ENCODE data around the gene KIF13A.
A peak's percentile ranks its signal among the peaks of the same experiment; 100 is the strongest.
"Not testable (repeated sequence)": the region's sequence is repeated elsewhere in the genome, so short reads cannot be mapped to it uniquely, and the experiment has no call there.

The KIF13A gene

GRCh38 chr6:17870300-17871188 is 116.9 kb downstream of the KIF13A start:
- no peak for DNase-seq (ENCODE audit: low spot score)

GRCh38 chr6:17869753-17870050 is 117.7 kb downstream of the KIF13A start:
- DNase-seq (ENCODE audit: low spot score) = no peak

DNA sequence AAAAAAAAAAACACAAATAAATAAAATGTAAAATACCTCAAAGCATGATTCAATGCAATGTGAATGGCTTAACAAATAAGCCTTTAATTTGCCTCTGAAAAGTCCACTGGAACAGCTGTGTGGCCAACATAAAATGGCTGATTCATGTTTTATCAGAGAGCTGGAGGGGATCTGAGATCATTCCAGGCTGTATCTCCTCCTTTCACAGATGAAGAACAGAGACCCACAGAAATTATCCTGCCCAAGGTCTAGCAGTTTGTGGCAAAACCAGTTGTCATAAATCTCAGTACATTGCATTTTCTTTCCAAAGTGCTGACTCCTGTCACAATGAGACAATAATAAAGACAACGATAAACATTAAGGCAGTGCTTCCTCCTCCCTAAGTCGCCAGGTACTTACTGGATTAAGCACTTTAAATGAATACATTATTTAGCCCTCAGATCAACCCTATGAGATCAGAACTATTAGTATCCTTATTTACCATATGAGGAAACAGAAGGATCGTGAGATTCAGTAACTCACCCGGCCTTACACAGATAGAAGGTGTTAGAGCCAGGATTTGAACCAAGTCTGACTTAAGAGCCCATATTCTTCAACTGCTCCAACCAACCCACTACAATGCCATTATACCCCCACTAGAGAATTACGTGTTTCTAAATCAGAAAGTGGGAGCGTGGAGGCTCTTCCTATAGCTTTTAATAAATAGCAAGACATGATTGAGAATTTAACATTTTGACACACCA is 118.3 kb downstream of the KIF13A start:
- DNase-seq (ENCODE audit: low spot score) = no peak

- peak; percentile 41 for DNase-seq (ENCODE audit: low spot score)
Observed at GRCh38 chr6:17867880-17868279, 119.6 kb downstream of the KIF13A start.

DNA sequence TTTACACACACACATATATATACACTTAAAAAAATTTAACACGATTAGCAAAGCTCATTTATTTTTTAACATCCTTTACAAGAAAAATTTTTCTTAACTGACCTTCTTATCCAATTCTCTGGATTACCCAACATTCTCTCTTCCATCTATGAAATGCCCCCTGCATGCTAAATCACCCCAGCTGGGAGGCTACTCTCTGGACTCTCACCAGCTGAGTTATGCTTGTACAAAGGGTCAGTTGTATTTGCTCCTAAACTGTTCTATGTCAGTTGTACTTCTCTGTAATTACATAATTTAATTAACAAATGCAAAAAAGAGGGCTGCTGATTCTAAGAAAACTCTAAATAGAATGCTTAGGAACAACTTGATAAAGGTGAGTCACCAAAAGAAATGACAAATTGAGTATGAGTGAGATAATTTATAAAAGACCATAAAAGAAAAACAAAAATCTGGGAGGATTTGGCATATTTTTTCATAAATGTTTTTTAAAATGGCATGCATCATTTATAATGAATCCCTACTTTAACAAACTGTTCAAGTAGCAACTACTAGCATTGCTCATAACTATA is 120.5 kb downstream of the KIF13A start:
- DNase-seq (ENCODE audit: low spot score) = no peak

DNA sequence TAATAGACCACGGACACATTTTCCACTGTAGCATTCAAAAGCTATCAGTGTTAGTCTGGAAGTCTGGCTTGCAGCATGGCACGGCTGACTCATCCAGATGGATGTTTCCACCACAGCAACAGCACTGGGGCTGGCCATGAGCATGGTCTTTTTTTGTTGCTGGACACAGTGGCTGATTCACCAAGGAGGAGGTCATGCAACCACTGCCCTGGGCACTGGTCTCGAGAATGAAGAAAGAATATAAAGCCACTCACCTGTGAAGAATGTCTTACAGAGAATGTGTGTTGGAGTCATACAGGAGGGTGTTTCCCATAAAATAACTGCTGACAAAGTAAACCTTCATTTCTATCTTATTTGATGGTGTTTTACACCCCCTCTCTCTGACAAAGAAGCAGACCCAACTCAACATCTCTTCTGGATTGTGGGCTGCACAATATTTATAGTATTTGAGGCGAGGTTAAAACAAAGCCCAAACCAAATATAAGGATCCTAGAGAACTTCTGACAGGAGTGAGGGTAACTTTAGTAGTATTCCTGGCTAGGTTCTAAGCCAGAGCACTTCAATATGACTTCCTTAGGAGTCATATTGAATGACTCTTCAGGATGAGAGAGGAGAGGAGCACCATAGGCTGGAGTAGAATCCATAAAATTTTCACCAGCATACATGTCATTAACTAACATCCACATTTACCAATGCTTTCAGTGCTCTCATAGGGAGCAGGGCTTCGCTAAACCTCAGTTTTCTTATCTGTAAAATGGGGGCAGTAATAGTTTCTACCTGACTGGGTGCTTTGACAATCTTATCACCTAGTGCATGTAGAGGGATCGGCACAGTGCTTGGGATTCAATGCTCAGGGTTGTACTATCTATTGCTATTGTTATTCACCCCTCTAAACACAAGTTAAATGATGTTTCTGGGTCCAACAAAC is 121.4 kb downstream of the KIF13A start:
- peak; percentile 79 for DNase-seq (ENCODE audit: low spot score)

GRCh38 chr6:17865243-17865642 is 122.2 kb downstream of the KIF13A start:
- DNase-seq (ENCODE audit: low spot score) = no peak

GRCh38 chr6:17863901-17864754 is 123.3 kb downstream of the KIF13A start:
- peak; percentile 35 for DNase-seq (ENCODE audit: low spot score)

- DNase-seq (ENCODE audit: low spot score) = no peak
Observed at GRCh38 chr6:17861361-17861760, 126.1 kb downstream of the KIF13A start.

DNA sequence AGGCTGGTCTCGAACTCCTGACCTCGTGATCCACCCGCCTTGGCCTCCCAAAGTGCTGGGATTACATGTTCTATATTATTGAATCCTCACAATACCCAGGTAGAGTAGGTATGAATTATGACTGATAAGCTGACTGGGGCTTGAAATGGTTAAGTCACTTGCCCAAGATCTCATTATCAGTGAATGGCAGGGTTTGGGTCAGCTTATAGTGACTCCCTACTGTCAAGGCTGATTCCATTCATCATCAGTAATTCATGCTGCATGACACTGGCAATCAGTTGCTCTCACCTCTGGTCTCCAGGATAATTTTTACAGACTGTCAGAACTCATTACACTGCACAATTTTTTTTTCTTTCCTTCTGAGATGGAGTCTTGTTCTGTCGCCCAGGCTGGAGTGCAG is 127.6 kb downstream of the KIF13A start:
- no peak for DNase-seq (ENCODE audit: low spot score)

- DNase-seq (ENCODE audit: low spot score) = no peak
Observed at GRCh38 chr6:17858584-17858983, 128.9 kb downstream of the KIF13A start.

GRCh38 chr6:17857188-17857587 is 130.2 kb downstream of the KIF13A start:
- not testable (repeated sequence) for DNase-seq (ENCODE audit: low spot score)

DNA sequence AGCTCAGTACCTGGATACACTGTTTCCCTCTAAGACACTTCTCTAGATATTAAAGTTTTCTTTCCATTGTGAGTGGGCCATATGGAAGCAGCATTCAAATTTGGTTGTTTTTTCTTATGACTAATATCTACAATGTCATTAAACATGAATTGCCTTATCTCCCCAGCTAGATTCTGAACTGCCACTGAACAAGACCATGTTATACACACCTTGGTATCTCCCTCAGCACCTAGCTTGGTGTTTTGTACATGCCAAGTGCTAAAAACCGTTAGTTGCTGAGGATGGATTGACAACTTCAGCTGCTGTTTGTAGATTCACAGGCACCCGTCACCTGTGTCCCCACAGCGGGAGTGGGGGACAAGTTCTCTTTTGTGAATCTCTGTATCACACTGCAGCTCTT is 131.1 kb downstream of the KIF13A start:
- no peak for DNase-seq (ENCODE audit: low spot score)

DNA sequence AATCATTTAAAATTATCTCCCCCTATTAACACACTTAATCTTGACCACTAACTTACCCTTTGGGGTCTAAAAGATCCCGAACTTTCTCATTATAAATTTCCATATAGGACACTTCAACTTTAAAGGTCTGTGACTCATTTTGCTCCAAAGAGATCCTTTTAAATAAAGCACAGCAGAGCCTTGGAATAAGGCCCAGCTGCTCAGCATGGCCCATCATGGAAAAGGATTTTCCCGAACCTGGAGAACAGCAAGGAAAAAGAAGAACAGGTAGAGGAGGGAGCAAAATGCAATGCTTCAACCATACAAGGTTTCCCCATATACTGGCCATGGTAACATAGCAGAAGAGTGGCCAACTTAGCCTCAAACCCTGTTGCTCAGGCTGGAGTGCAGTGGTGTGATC is 132.1 kb downstream of the KIF13A start:
- no peak for DNase-seq (ENCODE audit: low spot score)

DNA sequence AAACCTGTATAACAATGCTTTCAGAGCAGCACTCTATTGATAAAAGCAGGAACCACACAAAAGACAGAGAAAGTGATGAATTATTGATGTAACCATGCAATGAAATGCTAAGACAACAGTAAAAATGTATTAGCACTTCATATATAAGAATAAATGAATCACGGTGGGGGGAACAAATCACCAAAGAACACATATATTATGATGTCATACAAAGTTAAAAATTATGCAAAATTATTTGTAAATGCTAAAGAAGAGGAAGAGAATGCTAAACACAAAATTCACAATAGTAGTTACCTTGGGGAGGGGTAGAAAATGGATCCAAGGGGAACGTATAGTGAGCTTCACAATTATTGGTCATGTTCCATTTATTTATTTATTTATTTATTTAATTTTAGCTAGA is 133.9 kb downstream of the KIF13A start:
- no peak for DNase-seq (ENCODE audit: low spot score)

- DNase-seq (ENCODE audit: low spot score) = no peak
Observed at GRCh38 chr6:17851720-17852161, 135.7 kb downstream of the KIF13A start.

DNA sequence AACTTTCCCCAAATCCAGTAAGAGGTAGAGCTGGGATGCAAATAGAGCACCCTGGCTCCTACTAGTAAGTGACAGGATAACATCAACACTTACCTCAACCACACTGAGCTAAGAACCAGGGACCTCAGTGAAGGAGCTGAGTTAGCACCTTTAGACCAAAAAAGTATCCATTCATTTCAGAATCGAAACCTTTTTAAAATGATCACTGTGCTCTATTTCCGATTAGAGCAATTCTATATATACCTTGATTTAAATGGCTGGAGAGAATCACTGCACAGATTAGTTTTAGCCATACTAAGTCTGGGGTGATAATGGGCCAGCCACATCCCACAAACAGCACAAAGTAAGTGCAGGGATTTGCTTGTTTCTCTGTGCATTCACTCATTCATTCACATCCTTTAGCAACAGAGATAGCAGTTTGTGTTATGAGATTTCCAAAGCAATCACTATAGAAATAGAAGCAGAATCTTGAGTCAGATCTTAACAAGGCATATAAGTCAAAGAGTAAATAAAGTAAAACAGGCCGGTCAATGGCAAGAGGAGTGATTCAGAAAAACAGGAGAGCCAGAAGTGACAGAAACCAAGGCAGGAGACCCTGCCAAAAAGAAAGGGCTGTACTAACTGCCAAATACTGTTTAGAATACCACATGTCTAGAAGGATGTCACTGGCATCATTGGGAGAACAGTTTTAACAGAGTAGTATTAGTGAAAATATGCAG is 136.3 kb downstream of the KIF13A start:
- DNase-seq (ENCODE audit: low spot score) = no peak

DNA sequence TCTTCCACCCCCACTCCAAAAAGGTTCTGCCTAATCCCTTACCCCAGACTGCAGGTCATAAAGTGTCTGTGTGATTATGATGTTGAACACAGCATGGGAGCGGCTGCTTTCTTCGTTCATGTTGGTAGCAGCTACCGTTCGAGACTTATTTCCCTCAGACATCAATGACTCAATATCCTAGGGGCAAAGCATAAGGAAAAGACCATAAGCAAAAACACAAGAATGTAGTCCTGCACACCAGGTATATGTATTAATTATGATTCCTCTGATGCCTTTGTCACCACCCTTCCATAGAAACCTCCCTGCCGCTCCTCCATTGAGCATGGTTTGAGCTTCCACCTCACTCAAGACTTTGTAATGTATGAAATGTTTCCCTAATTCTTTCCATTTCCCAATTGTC is 137.2 kb downstream of the KIF13A start:
- no peak for DNase-seq (ENCODE audit: low spot score)

- DNase-seq (ENCODE audit: low spot score) = no peak
Observed at GRCh38 chr6:17847203-17847760, 140.2 kb downstream of the KIF13A start.

GRCh38 chr6:17846762-17847161 is 140.7 kb downstream of the KIF13A start:
- DNase-seq (ENCODE audit: low spot score) = no peak
